K562 (cell line): ENCODE results near the gene DHODH. TPM values are rescaled to one million over a fixed set of nuclear protein-coding genes. Genes with fewer than 3 reads are reported as not detected.

Experiments
- ATAC-seq: fragments of 200-7000 bp; cut with Tn5 transposase; 3 replicates; pipeline ENCODE4 v1.9.1; 2020; ENCODE audit warnings: moderate library complexity
- BruUV-seq: library from RNA; stranded (reverse); fragments of 400-500 nt; replicated peaks from 2 replicates; lab custom pipeline; 2021; lab: Mats Ljungman, UMichigan
- CTCF ChIA-PET: fragments of 300-600 bp; formaldehyde crosslinking; extraction: SDS; loops from one replicate; lab custom pipeline; 2021; ENCODE audit warnings: low intra/inter-chr PET ratio; lab: Yijun Ruan, JAX
- POLR2A ChIA-PET: fragments of 300-600, 350-650 bp; sonication (Branson Sonifier 250); formaldehyde crosslinking; extraction: SDS; loops from one replicate; lab custom pipeline; 2021; ENCODE audit warnings: antibody characterized with exemption, inconsistent platforms; lab: Yijun Ruan, JAX
- DNase-seq, 4 experiments: peaks; one replicate each; pipeline versions ENCODE4 v3.0.0 to v3.0.0-alpha.2; 2011 to 2018; ENCODE audit warnings: low spot score in 3 of 4, mixed read lengths in 3 of 4; ENCODE audit errors: extremely low read depth in 1 of 4
- FAIRE-seq: peaks from 2 replicates; lab custom pipeline; 2011; peaks lifted over from hg19 to GRCh38; lab: Jason Lieb, UNC
- H2AFZ ChIP-seq: 2 replicates; pipeline ENCODE4 v1.6.0; 2011; ENCODE audit warnings: low read depth, low read length, control low read depth, inconsistent platforms
- H3K27ac ChIP-seq: fragments of 200-600 bp; 3 replicates; pipeline ENCODE4 v1.8.0; 2011; ENCODE audit warnings: low read depth, mild to moderate bottlenecking, control low read depth, inconsistent platforms, low read length, moderate library complexity, mixed read lengths; ENCODE audit errors: extremely low read depth
- H3K27me3 ChIP-seq, 2 experiments: fragments of 300-600 bp in 1 of 2; 2 replicates in 1 of 2; 3 replicates in 1 of 2; pipeline versions ENCODE4 v1.6.0 to v1.8.0; 2011; ENCODE audit warnings: inconsistent platforms in 2 of 2, low read length in 2 of 2, mild to moderate bottlenecking in 1 of 2, mixed read lengths in 1 of 2, moderate library complexity in 1 of 2; ENCODE audit not compliant: control insufficient read depth in 2 of 2, insufficient read depth in 2 of 2
- H3K36me3 ChIP-seq: fragments of 300-600 bp; 3 replicates; pipeline ENCODE4 v1.8.0; 2011; ENCODE audit warnings: mild to moderate bottlenecking, low read length, inconsistent platforms; ENCODE audit not compliant: control insufficient read depth, insufficient read depth
- H3K4me1 ChIP-seq, 2 experiments: fragments of 200-600 bp in 1 of 2; replicated peaks in 1 of 2; 2 replicates in 1 of 2; 3 replicates in 1 of 2; pipeline versions ENCODE4 v1.5.1 to v1.8.0; 2011; ENCODE audit warnings: inconsistent platforms in 2 of 2, low read length in 2 of 2, mild to moderate bottlenecking in 1 of 2, mixed read lengths in 1 of 2, moderate library complexity in 1 of 2; ENCODE audit not compliant: control insufficient read depth in 2 of 2, insufficient read depth in 2 of 2
- H3K4me2 ChIP-seq: 2 replicates; pipeline ENCODE4 v1.6.1; 2011; ENCODE audit warnings: low read length, control low read depth, inconsistent platforms, mixed read lengths; ENCODE audit not compliant: insufficient read depth
- H3K4me3 ChIP-seq: fragments of 200-600 bp; sonication (generic), shearing (Covaris generic); 2 replicates; pipeline ENCODE4 v1.5.1; 2016; ENCODE audit warnings: control low read depth, inconsistent platforms
- H3K79me2 ChIP-seq: fragments of 200-600 bp; 3 replicates; pipeline ENCODE4 v1.8.0; 2011; ENCODE audit warnings: low read length, inconsistent platforms; ENCODE audit not compliant: control insufficient read depth, insufficient read depth
- H3K9ac ChIP-seq, 2 experiments: 2 replicates each; pipeline versions ENCODE4 v1.6.0 to v1.6.1; 2011; ENCODE audit warnings: low read depth in 2 of 2, low read length in 2 of 2, control low read depth in 1 of 2, inconsistent platforms in 1 of 2, mild to moderate bottlenecking in 1 of 2, mixed read lengths in 1 of 2; ENCODE audit not compliant: insufficient read depth in 1 of 2
- H3K9me1 ChIP-seq: one replicate; pipeline ENCODE4 v1.6.0; 2011; ENCODE audit warnings: inconsistent platforms, mild to moderate bottlenecking, low read length, moderate library complexity; ENCODE audit not compliant: control insufficient read depth, insufficient read depth
- H3K9me3 ChIP-seq: replicated peaks from 2 replicates; pipeline ENCODE4 v1.5.1; 2011; ENCODE audit warnings: low read depth, low read length, inconsistent platforms; ENCODE audit not compliant: control insufficient read depth, insufficient read depth
- H4K20me1 ChIP-seq: replicated peaks from 2 replicates; pipeline ENCODE4 v1.6.1; 2011; ENCODE audit warnings: low read length, inconsistent platforms, mixed read lengths; ENCODE audit not compliant: control insufficient read depth, insufficient read depth
- GTF2F1 ChIP-seq: IDR thresholded peaks from 2 replicates; pipeline ENCODE4 v1.6.1; 2011; ENCODE audit warnings: low read depth, low read length, improper control_type of control experiment
- HIVEP1 ChIP-seq: fragments of 250-450 bp; sonication (Bioruptor Pico); IDR thresholded peaks from 2 replicates; pipeline ENCODE4 v1.4.0; 2020; ENCODE audit warnings: mild to moderate bottlenecking
- MYC ChIP-seq, 2 experiments: fragments of 250-450 bp in 1 of 2; sonication (Bioruptor Pico) in 1 of 2; IDR thresholded peaks; 2 replicates each; pipeline versions ENCODE4 v1.5.1 to v1.6.1; 2012 to 2021; ENCODE audit warnings: low read depth in 2 of 2, borderline replicate concordance in 1 of 2, improper control_type of control experiment in 1 of 2, low read length in 1 of 2, mild to moderate bottlenecking in 1 of 2, moderate library complexity in 1 of 2
- NRF1 ChIP-seq, 2 experiments: fragments of 450-650 bp; IDR thresholded peaks in 1 of 2; conservative IDR thresholded peaks in 1 of 2; 2 replicates each; pipeline ENCODE4 v1.6.1; 2014; ENCODE audit warnings: mild to moderate bottlenecking in 2 of 2
- POLR2G ChIP-seq: fragments of 200-400 bp; formaldehyde crosslinking; IDR thresholded peaks from 2 replicates; pipeline ENCODE4 v1.6.1; 2017; ENCODE audit warnings: low read depth, mild to moderate bottlenecking, antibody characterized with exemption, low read length, moderate library complexity
- PTRF ChIP-seq: fragments of 450-650 bp; IDR thresholded peaks from 2 replicates; pipeline ENCODE4 v1.6.1; 2016; ENCODE audit warnings: mild to moderate bottlenecking, missing genetic modification characterization, missing compliant biosample characterization
- TAF7 ChIP-seq: fragments of 450-650 bp; IDR thresholded peaks from 2 replicates; pipeline ENCODE4 v1.6.1; 2016; ENCODE audit warnings: missing genetic modification characterization, missing compliant biosample characterization
- ZBTB1 ChIP-seq: sonication (generic); formaldehyde crosslinking; IDR thresholded peaks from 2 replicates; pipeline ENCODE4 v1.8.1; 2023; ENCODE audit warnings: missing genetic modification reagents, low read depth, mild to moderate bottlenecking, borderline replicate concordance
- ZFP30 ChIP-seq: fragments of 250-450 bp; sonication (Bioruptor Pico); IDR thresholded peaks from 2 replicates; pipeline ENCODE4 v1.8.0; 2022; ENCODE audit warnings: moderate library complexity, mild to moderate bottlenecking, inconsistent platforms, borderline replicate concordance
- ZNF436 ChIP-seq: fragments of 250-450, 450-650 bp; sonication (Bioruptor Pico); formaldehyde crosslinking; IDR thresholded peaks from 2 replicates; pipeline ENCODE4 v1.7.0; 2020; ENCODE audit warnings: mild to moderate bottlenecking
- WGBS: fragments of 100-300 bp; shearing (Covaris generic); methylation state at CpG from one replicate; pipeline ENCODE4 v1.1.6; 2016; ENCODE audit warnings: low coverage, mixed read lengths; ENCODE audit not compliant: insufficient coverage; ENCODE audit errors: missing lambda C conversion rate; 5-methylcytosine and 5-hydroxymethylcytosine counted together
- in situ Hi-C: fragments of 300-500 bp; cut with MboI; formaldehyde crosslinking; loops from 4 replicates; pipeline ENCODE4 v1.15.0; 2018; ENCODE audit warnings: inconsistent platforms, mixed read lengths
- intact Hi-C: fragments of 100-400 bp; cut with micrococcal nuclease; formaldehyde crosslinking; loops from 2 replicates; pipeline ENCODE4 v1.14.2; 2022
- polyA plus RNA-seq, 8 experiments: library from polyadenylated mRNA; depleted of rRNA in 4 of 8; stranded (reverse) in 5 of 8; unstranded in 3 of 8; fragments of >200 nt; fragmentation: Nextera tagmentation in 2 of 8; fragmentation: Illumina TruSeq in 1 of 8; extraction: Ambion mirVana in 2 of 8; extraction: Trizol in 1 of 8; gene quantifications; 2 replicates each; pipeline versions ENCODE4 v1.2.1 to v1.2.3, GENCODE V29; 2011 to 2014; ENCODE audit warnings: inconsistent platforms in 1 of 8, missing spikeins in 1 of 8
- total RNA-seq, 7 experiments: library from RNA; depleted of rRNA in 6 of 7; stranded (reverse); fragments of >200 nt in 6 of 7; fragmentation: Illumina TruSeq in 2 of 7; extraction: Trizol in 2 of 7; gene quantifications; 2 replicates each; pipeline versions ENCODE4 v1.2.1 to v1.2.3, GENCODE V29; 2011 to 2021; ENCODE audit warnings: low replicate concordance in 1 of 7

Gene DHODH
- total and polyA plus RNA-seq, 9 of the 15 experiments (the other 6 are each of a cell fraction or from before 2014, with no cell fraction given), result 4.3 to 19.9 (median 12.7) TPM

GRCh38 chr16:72021043-72021442, 12.5 kb downstream of the DHODH start (continued):
- no peak for TF ChIP-seq ZFP30
- TF ChIP-seq POLR2G, result 0 out of 2 replicates have a peak, but pooled peaks have one; percentile 16
- no peak for TF ChIP-seq TAF7 (tag)
- TF ChIP-seq GTF2F1, result no peak
- no peak for TF ChIP-seq HIVEP1 (CRISPR knock-in tag)
- TF ChIP-seq ZBTB1 (CRISPR knock-in tag), result no peak
- no peak for TF ChIP-seq MYC (IDR thresholded peaks at IDR 0.05; ENCODE audit: low read depth, low read length)
- no peak for TF ChIP-seq MYC (CRISPR knock-in tag; IDR thresholded peaks at IDR 0.05; ENCODE audit: borderline replicate concordance, low read depth)
- TF ChIP-seq NRF1 (conservative IDR thresholded peaks at IDR 0.05 in 1 of 2, IDR thresholded peaks at IDR 0.05 in 1 of 2), result no peak

DNA sequence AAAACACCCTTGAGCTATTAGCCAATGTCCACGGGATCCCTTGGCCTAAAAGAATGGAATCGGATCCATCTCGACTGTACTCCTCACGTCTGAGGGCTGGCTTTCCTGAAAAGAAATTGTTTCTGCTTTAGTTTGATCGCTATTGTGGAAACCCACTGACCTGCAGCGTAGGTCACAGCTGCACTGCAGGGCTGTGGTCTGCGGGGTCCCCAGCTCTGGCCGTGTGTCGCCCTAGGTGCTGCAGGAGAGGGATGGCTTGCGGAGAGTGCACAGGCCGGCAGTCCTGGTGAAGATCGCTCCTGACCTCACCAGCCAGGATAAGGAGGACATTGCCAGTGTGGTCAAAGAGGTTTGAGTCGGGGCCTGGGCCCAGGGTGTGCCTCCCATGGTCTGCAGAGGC, 13.6 kb downstream of the DHODH start:
- no peak for FAIRE-seq
- ChIA-PET POLR2A (interaction anchor here (0.7 to 1.4 kb wide), 2 partner anchors 9 to 73 kb away, joined by 3 read pairs; no protein-coding TSS in a partner anchor), CTCF (no interaction called here)
- Histone ChIP-seq H3K9me1 (no peaks in the 10 kb centered on the region), H3K4me2 (no peak overlapping the region), H2AFZ (no peak overlapping the region), H3K4me1 (no peaks in the 10 kb centered on the region; a peak in 1 of 5 replicates), H4K20me1 (no peaks in the 10 kb centered on the region), H3K36me3 (peaks cover 75% of the 10 kb centered on the region), H3K9ac (no peak overlapping the region), H3K9me3 (no peaks in the 10 kb centered on the region), H3K27me3 (no peaks in the 10 kb centered on the region), H3K4me3 (no peak overlapping the region), H3K79me2 (no peaks in the 10 kb centered on the region), H3K27ac (no peak overlapping the region)
- in situ Hi-C loops, result no loop called here
- intact Hi-C loops, result no loop called here
- ATAC-seq, result no peak
- TF ChIP-seq ZNF436 (CRISPR knock-in tag) (no peak), PTRF (tag) (no peak), POLR2G (0 out of 2 replicates have a peak, but pooled peaks have one; percentile 24)
- WGBS, result 93% methylated on average over 13 of the region's 13 CpGs
- DNase-seq, result no peak
- BruUV-seq, result no TSS peak
